Neural progenitor cell (in vitro differentiated cells): ENCODE data around the gene PLA2G4D. TPM values are rescaled to one million over a fixed set of nuclear protein-coding genes. Genes with fewer than 3 reads are reported as not detected.

Experiments used
- DNase-seq: peaks from one replicate; pipeline ENCODE4 v3.0.0-alpha.2; 2016; ENCODE audit warnings: low spot score
- H2AFZ ChIP-seq: fragments of 200-600 bp; sonication (generic); replicated peaks from 2 replicates; pipeline ENCODE4 v1.6.1; 2016; ENCODE audit warnings: antibody characterized with exemption
- H3F3A ChIP-seq: fragments of 200-600 bp; sonication (generic); 2 replicates; pipeline ENCODE4 v1.6.1; 2016; ENCODE audit warnings: antibody characterized with exemption, low read depth
- H3K27ac ChIP-seq: fragments of 200-600 bp; sonication (generic); 2 replicates; pipeline ENCODE4 v1.5.1; 2016; ENCODE audit warnings: mild to moderate bottlenecking
- H3K27me3 ChIP-seq: fragments of 200-600 bp; sonication (generic); 2 replicates; pipeline ENCODE4 v1.6.1; 2016; ENCODE audit warnings: mild to moderate bottlenecking, moderate library complexity
- H3K36me3 ChIP-seq: fragments of 200-600 bp; sonication (generic); 2 replicates; pipeline ENCODE4 v1.5.1; 2016
- H3K4me1 ChIP-seq: fragments of 200-600 bp; sonication (generic); 2 replicates; pipeline ENCODE4 v1.6.1; 2016; ENCODE audit warnings: mixed run types
- H3K4me2 ChIP-seq: fragments of 200-600 bp; sonication (generic); 2 replicates; pipeline ENCODE4 v1.6.1; 2016
- H3K4me3 ChIP-seq: fragments of 200-600 bp; sonication (generic); 2 replicates; pipeline ENCODE4 v1.5.1; 2016
- H3K79me2 ChIP-seq: fragments of 200-600 bp; sonication (generic); 2 replicates; pipeline ENCODE4 v1.6.1; 2016; ENCODE audit warnings: low read depth
- H3K9ac ChIP-seq: fragments of 200-600 bp; sonication (generic); 2 replicates; pipeline ENCODE4 v1.6.1; 2016
- H3K9me3 ChIP-seq: fragments of 200-600 bp; sonication (generic); 2 replicates; pipeline ENCODE4 v1.5.1; 2016; ENCODE audit warnings: low read depth
- H4K20me1 ChIP-seq: fragments of 200-600 bp; sonication (generic); 2 replicates; pipeline ENCODE4 v1.6.1; 2016; ENCODE audit warnings: low read depth
- H3K27ac Mint-ChIP-seq: 3 replicates; pipeline ENCODE4 v1.8.0; 2021; ENCODE audit warnings: mixed read lengths
- H3K27me3 Mint-ChIP-seq: 2 replicates; pipeline ENCODE4 v1.8.0; 2022; ENCODE audit warnings: low read depth, mild to moderate bottlenecking, inconsistent platforms, moderate library complexity, mixed read lengths; ENCODE audit not compliant: insufficient read depth
- H3K36me3 Mint-ChIP-seq: 3 replicates; pipeline ENCODE4 v1.8.0; 2021; ENCODE audit warnings: mixed read lengths
- H3K4me1 Mint-ChIP-seq: 3 replicates; pipeline ENCODE4 v1.8.0; 2021; ENCODE audit warnings: mixed read lengths
- H3K4me3 Mint-ChIP-seq: 3 replicates; pipeline ENCODE4 v1.8.0; 2021; ENCODE audit warnings: mild to moderate bottlenecking, moderate library complexity, mixed read lengths
- H3K9me3 Mint-ChIP-seq: 3 replicates; pipeline ENCODE4 v1.8.0; 2020; ENCODE audit warnings: mixed read lengths
- CTCF ChIP-seq: fragments of 200-600 bp; sonication (generic); IDR thresholded peaks from 2 replicates; pipeline ENCODE4 v1.5.1; 2017; ENCODE audit warnings: antibody characterized with exemption, mild to moderate bottlenecking
- EZH2 ChIP-seq: fragments of 200-600 bp; sonication (generic); IDR thresholded peaks from 2 replicates; pipeline ENCODE4 v1.6.1; 2017; ENCODE audit warnings: antibody characterized with exemption, mild to moderate bottlenecking, moderate library complexity
- EZH2phosphoT487 ChIP-seq: fragments of 200-600 bp; sonication (generic); IDR thresholded peaks from 2 replicates; pipeline ENCODE4 v1.6.1; 2017; ENCODE audit warnings: antibody characterized with exemption
- total RNA-seq: library from RNA; depleted of rRNA; stranded (reverse); fragments of >200 nt; gene quantifications from 2 replicates; pipeline ENCODE4 v1.2.3, GENCODE V29; 2015; ENCODE audit warnings: low replicate concordance

The PLA2G4D gene
- total RNA-seq, 1 donor from 2014 or later: not detected

DNA sequence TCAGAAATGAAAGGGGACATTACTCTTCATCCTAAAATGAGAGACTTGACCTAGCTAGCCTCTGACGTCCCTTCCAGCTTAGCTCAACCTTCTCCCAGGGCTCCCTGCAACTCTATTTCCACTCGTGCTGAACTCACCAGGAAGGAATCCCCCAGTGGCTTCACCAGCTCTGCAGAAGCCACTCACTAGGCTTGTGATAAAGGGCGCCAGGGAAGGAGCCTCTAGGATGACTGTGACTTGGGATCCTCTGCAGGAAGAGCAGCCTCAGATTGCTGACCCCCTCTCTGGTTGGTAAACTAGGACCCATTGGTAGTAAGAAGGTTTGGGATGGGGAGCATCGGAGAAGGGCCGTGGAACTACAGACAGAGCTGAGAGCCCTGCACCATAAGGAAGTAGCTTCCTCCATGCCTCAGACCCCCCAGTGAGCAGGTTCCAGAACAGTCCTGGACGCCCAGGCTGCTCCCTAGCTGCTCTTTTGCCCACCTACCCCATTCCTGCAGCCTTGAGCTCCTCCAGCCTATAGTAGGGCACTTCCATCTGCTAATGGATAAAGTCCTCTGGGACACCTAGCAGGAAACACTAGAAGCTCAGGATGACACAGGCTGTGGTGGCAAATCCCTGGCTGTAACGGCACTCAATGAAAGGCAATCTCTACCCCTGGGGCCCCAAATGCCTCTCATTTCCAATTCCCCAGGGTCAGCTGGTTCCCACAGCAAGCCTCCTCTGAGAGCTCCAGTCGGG is 36.1 kb upstream of the PLA2G4D start:
- H4K20me1 ChIP-seq: no peaks in the 10 kb centered on the region
- no peak overlapping the region for H3K27ac Mint-ChIP-seq
- no peaks in the 10 kb centered on the region for H3K36me3 ChIP-seq
- no peaks in the 10 kb centered on the region for H3K9me3 Mint-ChIP-seq
- no peak overlapping the region for H3K27ac ChIP-seq
- H3K9ac ChIP-seq: no peak overlapping the region
- H3K27me3 ChIP-seq: no peaks in the 10 kb centered on the region
- H3F3A ChIP-seq: peaks cover 12% of the 10 kb centered on the region
- H3K4me2 ChIP-seq: no peak overlapping the region
- H3K9me3 ChIP-seq: no peaks in the 10 kb centered on the region
- no peaks in the 10 kb centered on the region for H3K36me3 Mint-ChIP-seq
- no peak for TF ChIP-seq EZH2
- TF ChIP-seq CTCF: no peak
- TF ChIP-seq EZH2phosphoT487: no peak
- peaks cover 26% of the 10 kb centered on the region for H3K4me1 ChIP-seq
- peaks cover 15% of the 10 kb centered on the region for H3K27me3 Mint-ChIP-seq
- H3K4me3 ChIP-seq: no peak overlapping the region
- H3K4me1 Mint-ChIP-seq: peaks cover 14% of the 10 kb centered on the region
- DNase-seq: no peak
- H2AFZ ChIP-seq: no peak overlapping the region
- no peaks in the 10 kb centered on the region for H3K79me2 ChIP-seq
- no peak overlapping the region for H3K4me3 Mint-ChIP-seq

DNA sequence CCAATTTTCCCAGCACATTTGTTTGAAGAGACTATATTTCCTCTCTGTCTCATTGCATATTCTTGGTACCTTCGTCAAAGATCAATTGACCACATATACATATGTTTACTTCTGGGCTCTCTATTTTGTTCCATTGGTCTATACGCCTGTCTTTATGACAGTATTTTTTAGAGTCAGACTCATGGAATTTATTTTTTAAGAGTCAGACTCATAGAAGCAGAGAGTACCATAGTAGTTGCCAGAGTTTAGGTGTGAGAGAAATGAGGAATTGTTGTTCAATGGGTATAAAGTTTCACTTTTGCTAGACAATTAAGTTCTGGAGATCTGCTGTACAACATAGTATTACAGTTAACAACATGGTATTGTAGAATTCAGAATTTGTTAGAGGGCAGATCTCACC is 35.0 kb upstream of the PLA2G4D start:
- Histone ChIP-seq H3K27ac (no peak overlapping the region), H3K4me2 (no peak overlapping the region), H4K20me1 (no peaks in the 10 kb centered on the region), H3F3A (peaks cover 12% of the 10 kb centered on the region), H3K27me3 (no peaks in the 10 kb centered on the region), H3K79me2 (no peaks in the 10 kb centered on the region), H2AFZ (no peak overlapping the region), H3K4me3 (no peak overlapping the region), H3K4me1 (peaks cover 26% of the 10 kb centered on the region), H3K9me3 (no peaks in the 10 kb centered on the region), H3K36me3 (no peaks in the 10 kb centered on the region), H3K9ac (no peak overlapping the region)
- no peak for DNase-seq
- no peak for TF ChIP-seq EZH2phosphoT487
- no peak for TF ChIP-seq EZH2
- TF ChIP-seq CTCF: no peak
- no peak overlapping the region for H3K27ac Mint-ChIP-seq
- peaks cover 14% of the 10 kb centered on the region for H3K4me1 Mint-ChIP-seq
- no peaks in the 10 kb centered on the region for H3K36me3 Mint-ChIP-seq
- no peaks in the 10 kb centered on the region for H3K9me3 Mint-ChIP-seq
- peaks cover 15% of the 10 kb centered on the region for H3K27me3 Mint-ChIP-seq
- no peak overlapping the region for H3K4me3 Mint-ChIP-seq

DNA sequence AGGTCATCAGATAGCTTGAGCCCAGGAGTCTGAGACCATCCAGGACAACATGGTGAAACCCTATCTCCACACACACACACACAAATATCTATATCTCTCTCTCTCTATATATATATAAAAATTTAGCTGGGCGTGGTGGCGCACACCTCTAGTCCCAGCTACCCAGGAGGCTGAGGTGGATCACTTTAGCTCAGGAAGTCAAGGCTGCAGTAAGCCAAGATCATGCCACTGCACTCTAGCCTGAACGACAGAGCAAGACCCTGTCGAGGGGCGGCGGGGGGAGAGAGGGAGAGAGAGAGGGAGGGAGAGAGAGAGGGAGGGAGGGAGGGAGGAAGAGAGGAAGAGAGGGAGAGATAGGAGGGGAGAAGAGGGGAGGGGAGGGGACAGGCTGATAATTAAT is 34.1 kb upstream of the PLA2G4D start:
- no peaks in the 10 kb centered on the region for H3K79me2 ChIP-seq
- H3K4me3 ChIP-seq: no peak overlapping the region
- DNase-seq: no peak
- no peaks in the 10 kb centered on the region for H3K9me3 ChIP-seq
- no peaks in the 10 kb centered on the region for H3K27me3 ChIP-seq
- TF ChIP-seq EZH2 (no peak), EZH2phosphoT487 (no peak), CTCF (no peak)
- Mint-ChIP-seq H3K27me3 (peaks cover 15% of the 10 kb centered on the region), H3K4me3 (no peak overlapping the region), H3K27ac (no peak overlapping the region), H3K36me3 (no peaks in the 10 kb centered on the region), H3K4me1 (peaks cover 14% of the 10 kb centered on the region), H3K9me3 (no peaks in the 10 kb centered on the region)
- H3F3A ChIP-seq: peaks cover 12% of the 10 kb centered on the region
- H3K4me2 ChIP-seq: no peak overlapping the region
- H2AFZ ChIP-seq: no peak overlapping the region
- no peak overlapping the region for H3K9ac ChIP-seq
- H3K27ac ChIP-seq: no peak overlapping the region
- no peaks in the 10 kb centered on the region for H4K20me1 ChIP-seq
- H3K36me3 ChIP-seq: no peaks in the 10 kb centered on the region
- peaks cover 26% of the 10 kb centered on the region for H3K4me1 ChIP-seq
